ENCODE results near the gene BTNL9.

- TF ChIP-seq TARDBP (IDR thresholded peaks at IDR 0.05), result no peak
- no peak for TF ChIP-seq ELF4 (IDR thresholded peaks at IDR 0.05)
- TF ChIP-seq ARNT (IDR thresholded peaks at IDR 0.05), result no peak
- no peak for TF ChIP-seq FOXA1 (IDR thresholded peaks at IDR 0.05)
- no peak for TF ChIP-seq FOXM1 (IDR thresholded peaks at IDR 0.05; ENCODE audit: borderline replicate concordance)
Observed at GRCh38 chr5:181064987-181065386, 24.9 kb downstream of the BTNL9 start.

Data from HEK293T (cell line).